K562 (cell line): ENCODE data around the gene TMEM43. TPM values are rescaled to one million over a fixed set of nuclear protein-coding genes. Genes with fewer than 3 reads are reported as not detected.

Source experiments
- ATAC-seq: fragments of 200-7000 bp; cut with Tn5 transposase; 3 replicates; pipeline ENCODE4 v1.9.1; 2020; ENCODE audit warnings: moderate library complexity
- BruUV-seq: library from RNA; stranded (reverse); fragments of 400-500 nt; replicated peaks from 2 replicates; lab custom pipeline; 2021; lab: Mats Ljungman, UMichigan
- CTCF ChIA-PET: fragments of 300-600 bp; formaldehyde crosslinking; extraction: SDS; loops from one replicate; lab custom pipeline; 2021; ENCODE audit warnings: low intra/inter-chr PET ratio; lab: Yijun Ruan, JAX
- POLR2A ChIA-PET: fragments of 300-600, 350-650 bp; sonication (Branson Sonifier 250); formaldehyde crosslinking; extraction: SDS; loops from one replicate; lab custom pipeline; 2021; ENCODE audit warnings: antibody characterized with exemption, inconsistent platforms; lab: Yijun Ruan, JAX
- DNase-seq, 4 experiments: peaks; one replicate each; pipeline versions ENCODE4 v3.0.0 to v3.0.0-alpha.2; 2011 to 2018; ENCODE audit warnings: low spot score in 3 of 4, mixed read lengths in 3 of 4; ENCODE audit errors: extremely low read depth in 1 of 4
- FAIRE-seq: peaks from 2 replicates; lab custom pipeline; 2011; peaks lifted over from hg19 to GRCh38; lab: Jason Lieb, UNC
- H2AFZ ChIP-seq: 2 replicates; pipeline ENCODE4 v1.6.0; 2011; ENCODE audit warnings: low read depth, low read length, control low read depth, inconsistent platforms
- H3K27ac ChIP-seq: fragments of 200-600 bp; 3 replicates; pipeline ENCODE4 v1.8.0; 2011; ENCODE audit warnings: low read depth, mild to moderate bottlenecking, control low read depth, inconsistent platforms, low read length, moderate library complexity, mixed read lengths; ENCODE audit errors: extremely low read depth
- H3K27me3 ChIP-seq, 2 experiments: fragments of 300-600 bp in 1 of 2; 2 replicates in 1 of 2; 3 replicates in 1 of 2; pipeline versions ENCODE4 v1.6.0 to v1.8.0; 2011; ENCODE audit warnings: inconsistent platforms in 2 of 2, low read length in 2 of 2, mild to moderate bottlenecking in 1 of 2, mixed read lengths in 1 of 2, moderate library complexity in 1 of 2; ENCODE audit not compliant: control insufficient read depth in 2 of 2, insufficient read depth in 2 of 2
- H3K36me3 ChIP-seq: fragments of 300-600 bp; 3 replicates; pipeline ENCODE4 v1.8.0; 2011; ENCODE audit warnings: mild to moderate bottlenecking, low read length, inconsistent platforms; ENCODE audit not compliant: control insufficient read depth, insufficient read depth
- H3K4me1 ChIP-seq, 2 experiments: fragments of 200-600 bp in 1 of 2; replicated peaks in 1 of 2; 2 replicates in 1 of 2; 3 replicates in 1 of 2; pipeline versions ENCODE4 v1.5.1 to v1.8.0; 2011; ENCODE audit warnings: inconsistent platforms in 2 of 2, low read length in 2 of 2, mild to moderate bottlenecking in 1 of 2, mixed read lengths in 1 of 2, moderate library complexity in 1 of 2; ENCODE audit not compliant: control insufficient read depth in 2 of 2, insufficient read depth in 2 of 2
- H3K4me2 ChIP-seq: 2 replicates; pipeline ENCODE4 v1.6.1; 2011; ENCODE audit warnings: low read length, control low read depth, inconsistent platforms, mixed read lengths; ENCODE audit not compliant: insufficient read depth
- H3K4me3 ChIP-seq: fragments of 200-600 bp; sonication (generic), shearing (Covaris generic); 2 replicates; pipeline ENCODE4 v1.5.1; 2016; ENCODE audit warnings: control low read depth, inconsistent platforms
- H3K79me2 ChIP-seq: fragments of 200-600 bp; 3 replicates; pipeline ENCODE4 v1.8.0; 2011; ENCODE audit warnings: low read length, inconsistent platforms; ENCODE audit not compliant: control insufficient read depth, insufficient read depth
- H3K9ac ChIP-seq, 2 experiments: 2 replicates each; pipeline versions ENCODE4 v1.6.0 to v1.6.1; 2011; ENCODE audit warnings: low read depth in 2 of 2, low read length in 2 of 2, control low read depth in 1 of 2, inconsistent platforms in 1 of 2, mild to moderate bottlenecking in 1 of 2, mixed read lengths in 1 of 2; ENCODE audit not compliant: insufficient read depth in 1 of 2
- H3K9me1 ChIP-seq: one replicate; pipeline ENCODE4 v1.6.0; 2011; ENCODE audit warnings: inconsistent platforms, mild to moderate bottlenecking, low read length, moderate library complexity; ENCODE audit not compliant: control insufficient read depth, insufficient read depth
- H3K9me3 ChIP-seq: replicated peaks from 2 replicates; pipeline ENCODE4 v1.5.1; 2011; ENCODE audit warnings: low read depth, low read length, inconsistent platforms; ENCODE audit not compliant: control insufficient read depth, insufficient read depth
- H4K20me1 ChIP-seq: replicated peaks from 2 replicates; pipeline ENCODE4 v1.6.1; 2011; ENCODE audit warnings: low read length, inconsistent platforms, mixed read lengths; ENCODE audit not compliant: control insufficient read depth, insufficient read depth
- EGR1 ChIP-seq: fragments of 450-650 bp; conservative IDR thresholded peaks from 2 replicates; pipeline ENCODE4 v1.6.1; 2017; ENCODE audit warnings: mild to moderate bottlenecking
- ELK3 ChIP-seq: fragments of 450-650 bp; formaldehyde crosslinking; IDR thresholded peaks from 2 replicates; pipeline ENCODE4 v1.4.0; 2020; ENCODE audit warnings: mild to moderate bottlenecking
- EWSR1 ChIP-seq: fragments of 450-650 bp; IDR thresholded peaks from 2 replicates; pipeline ENCODE4 v1.6.1; 2018; ENCODE audit warnings: borderline replicate concordance, mild to moderate bottlenecking, low read depth, moderate library complexity; ENCODE audit not compliant: partially characterized antibody
- GTF2F1 ChIP-seq: IDR thresholded peaks from 2 replicates; pipeline ENCODE4 v1.6.1; 2011; ENCODE audit warnings: low read depth, low read length, improper control_type of control experiment
- HMGN3 ChIP-seq: IDR thresholded peaks from 2 replicates; pipeline ENCODE4 v1.6.1; 2011; ENCODE audit warnings: borderline replicate concordance, low read depth, mild to moderate bottlenecking, mixed read lengths, low read length; ENCODE audit not compliant: insufficient read length; ENCODE audit errors: extremely low read depth
- IRF1 ChIP-seq: sonication (generic); formaldehyde crosslinking; IDR thresholded peaks from 2 replicates; pipeline ENCODE4 v1.8.0; 2022; ENCODE audit warnings: missing genetic modification reagents, mild to moderate bottlenecking, borderline replicate concordance
- MAFK ChIP-seq: IDR thresholded peaks from 2 replicates; pipeline ENCODE4 v1.6.1; 2011; ENCODE audit warnings: low read length, improper control_type of control experiment
- PCBP1 ChIP-seq: fragments of 200-400 bp; formaldehyde crosslinking; IDR thresholded peaks from 2 replicates; pipeline ENCODE4 v1.6.1; 2018; ENCODE audit warnings: mild to moderate bottlenecking, low read depth, low read length; ENCODE audit not compliant: poor library complexity, severe bottlenecking
- PCBP2 ChIP-seq: fragments of 200-400 bp; formaldehyde crosslinking; IDR thresholded peaks from 2 replicates; pipeline ENCODE4 v1.6.1; 2018; ENCODE audit warnings: low read length, low read depth, mild to moderate bottlenecking, moderate library complexity; ENCODE audit not compliant: poor library complexity, severe bottlenecking
- RBFOX2 ChIP-seq: fragments of 200-400 bp; formaldehyde crosslinking; IDR thresholded peaks from 2 replicates; pipeline ENCODE4 v1.6.1; 2017; ENCODE audit warnings: low read depth, mild to moderate bottlenecking, low read length, moderate library complexity
- ZNF395 ChIP-seq: fragments of 200-800 bp; sonication (Bioruptor generic); IDR thresholded peaks from 2 replicates; pipeline ENCODE4 v1.6.1; 2017; ENCODE audit warnings: missing genetic modification characterization, missing compliant biosample characterization
- WGBS: fragments of 100-300 bp; shearing (Covaris generic); methylation state at CpG from one replicate; pipeline ENCODE4 v1.1.6; 2016; ENCODE audit warnings: low coverage, mixed read lengths; ENCODE audit not compliant: insufficient coverage; ENCODE audit errors: missing lambda C conversion rate; 5-methylcytosine and 5-hydroxymethylcytosine counted together
- in situ Hi-C: fragments of 300-500 bp; cut with MboI; formaldehyde crosslinking; loops from 4 replicates; pipeline ENCODE4 v1.15.0; 2018; ENCODE audit warnings: inconsistent platforms, mixed read lengths
- intact Hi-C: fragments of 100-400 bp; cut with micrococcal nuclease; formaldehyde crosslinking; loops from 2 replicates; pipeline ENCODE4 v1.14.2; 2022
- polyA plus RNA-seq, 8 experiments: library from polyadenylated mRNA; depleted of rRNA in 4 of 8; stranded (reverse) in 5 of 8; unstranded in 3 of 8; fragments of >200 nt; fragmentation: Nextera tagmentation in 2 of 8; fragmentation: Illumina TruSeq in 1 of 8; extraction: Ambion mirVana in 2 of 8; extraction: Trizol in 1 of 8; gene quantifications; 2 replicates each; pipeline versions ENCODE4 v1.2.1 to v1.2.3, GENCODE V29; 2011 to 2014; ENCODE audit warnings: inconsistent platforms in 1 of 8, missing spikeins in 1 of 8
- total RNA-seq, 7 experiments: library from RNA; depleted of rRNA in 6 of 7; stranded (reverse); fragments of >200 nt in 6 of 7; fragmentation: Illumina TruSeq in 2 of 7; extraction: Trizol in 2 of 7; gene quantifications; 2 replicates each; pipeline versions ENCODE4 v1.2.1 to v1.2.3, GENCODE V29; 2011 to 2021; ENCODE audit warnings: low replicate concordance in 1 of 7

TMEM43 gene
- total and polyA plus RNA-seq, 9 of the 15 experiments (the other 6 are each of a cell fraction or from before 2014, with no cell fraction given) = 16.7 to 46.1 (median 35.7) TPM

- intact Hi-C loops = no loop called here
- Histone ChIP-seq H3K4me3 (no peak overlapping the region), H4K20me1 (no peaks in the 10 kb centered on the region; the same call in 1 of the 2 replicates), H3K4me1 (no peaks in the 10 kb centered on the region; a peak in 1 of 5 replicates), H3K79me2 (no peaks in the 10 kb centered on the region), H2AFZ (no peak overlapping the region), H3K4me2 (no peak overlapping the region), H3K9ac (no peak overlapping the region), H3K36me3 (peaks cover 86% of the 10 kb centered on the region), H3K27ac (no peak overlapping the region), H3K9me1 (no peaks in the 10 kb centered on the region), H3K27me3 (no peaks in the 10 kb centered on the region), H3K9me3 (no peaks in the 10 kb centered on the region)
- in situ Hi-C loops = no loop called here
- FAIRE-seq (no peak), ATAC-seq (no peak), DNase-seq (no peak)
- ChIA-PET POLR2A (interaction anchor here (0.9 to 3.6 kb wide), 2 partner anchors 10 kb away, joined by 5 to 18 read pairs; no protein-coding TSS in a partner anchor), CTCF (no interaction called here)
- BruUV-seq = no TSS peak
- TF ChIP-seq PCBP2 (no peak), RBFOX2 (0 out of 2 replicates have a peak, but pooled peaks have one; percentile 22)
- 91% methylated on average over 7 of the region's 7 CpGs for WGBS
Measured at GRCh38 chr3:14154895-14155440, 30.1 kb downstream of the TMEM43 start.

- no peak for FAIRE-seq
- no peak overlapping the region for H3K4me2 ChIP-seq
- H3K79me2 ChIP-seq = no peaks in the 10 kb centered on the region
- H4K20me1 ChIP-seq = no peaks in the 10 kb centered on the region; the same call in 1 of the 2 replicates
- ChIA-PET CTCF (no interaction called here), POLR2A (interaction anchor here (0.9 kb wide), 1 partner anchor 12 kb away, joined by 3 read pairs; no protein-coding TSS in a partner anchor)
- H3K4me1 ChIP-seq = no peaks in the 10 kb centered on the region; a peak in 1 of 5 replicates
- no peak overlapping the region for H2AFZ ChIP-seq
- in situ Hi-C loops = no loop called here
- no peak overlapping the region for H3K4me3 ChIP-seq
- H3K27me3 ChIP-seq = no peaks in the 10 kb centered on the region
- intact Hi-C loops = no loop called here
- no peak for ATAC-seq
- H3K36me3 ChIP-seq = peaks cover 90% of the 10 kb centered on the region
- BruUV-seq = no TSS peak
- H3K9me1 ChIP-seq = no peaks in the 10 kb centered on the region
- no peak overlapping the region for H3K27ac ChIP-seq
- no peak overlapping the region for H3K9ac ChIP-seq
- DNase-seq = no peak
- WGBS = 94% methylated on average over 7 of the region's 7 CpGs
- peaks cover 6% of the 10 kb centered on the region; the same call in 1 of the 2 replicates for H3K9me3 ChIP-seq
- TF ChIP-seq MAFK (no peak), EGR1 (no peak), ELK3 (CRISPR knock-in tag) (no peak), HMGN3 (no peak), EWSR1 (no peak), ZNF395 (CRISPR knock-in tag) (no peak), IRF1 (CRISPR knock-in tag) (no peak), GTF2F1 (no peak), PCBP1 (no peak)
Measured at GRCh38 chr3:14156201-14156600, 31.3 kb downstream of the TMEM43 start.
